ENCODE data around the gene FBXO21.
"Not testable (repeated sequence)": the region's sequence is repeated elsewhere in the genome, so short reads cannot be mapped to it uniquely, and the experiment has no call there.

Gene FBXO21, protein sequence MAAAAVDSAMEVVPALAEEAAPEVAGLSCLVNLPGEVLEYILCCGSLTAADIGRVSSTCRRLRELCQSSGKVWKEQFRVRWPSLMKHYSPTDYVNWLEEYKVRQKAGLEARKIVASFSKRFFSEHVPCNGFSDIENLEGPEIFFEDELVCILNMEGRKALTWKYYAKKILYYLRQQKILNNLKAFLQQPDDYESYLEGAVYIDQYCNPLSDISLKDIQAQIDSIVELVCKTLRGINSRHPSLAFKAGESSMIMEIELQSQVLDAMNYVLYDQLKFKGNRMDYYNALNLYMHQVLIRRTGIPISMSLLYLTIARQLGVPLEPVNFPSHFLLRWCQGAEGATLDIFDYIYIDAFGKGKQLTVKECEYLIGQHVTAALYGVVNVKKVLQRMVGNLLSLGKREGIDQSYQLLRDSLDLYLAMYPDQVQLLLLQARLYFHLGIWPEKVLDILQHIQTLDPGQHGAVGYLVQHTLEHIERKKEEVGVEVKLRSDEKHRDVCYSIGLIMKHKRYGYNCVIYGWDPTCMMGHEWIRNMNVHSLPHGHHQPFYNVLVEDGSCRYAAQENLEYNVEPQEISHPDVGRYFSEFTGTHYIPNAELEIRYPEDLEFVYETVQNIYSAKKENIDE

DNA sequence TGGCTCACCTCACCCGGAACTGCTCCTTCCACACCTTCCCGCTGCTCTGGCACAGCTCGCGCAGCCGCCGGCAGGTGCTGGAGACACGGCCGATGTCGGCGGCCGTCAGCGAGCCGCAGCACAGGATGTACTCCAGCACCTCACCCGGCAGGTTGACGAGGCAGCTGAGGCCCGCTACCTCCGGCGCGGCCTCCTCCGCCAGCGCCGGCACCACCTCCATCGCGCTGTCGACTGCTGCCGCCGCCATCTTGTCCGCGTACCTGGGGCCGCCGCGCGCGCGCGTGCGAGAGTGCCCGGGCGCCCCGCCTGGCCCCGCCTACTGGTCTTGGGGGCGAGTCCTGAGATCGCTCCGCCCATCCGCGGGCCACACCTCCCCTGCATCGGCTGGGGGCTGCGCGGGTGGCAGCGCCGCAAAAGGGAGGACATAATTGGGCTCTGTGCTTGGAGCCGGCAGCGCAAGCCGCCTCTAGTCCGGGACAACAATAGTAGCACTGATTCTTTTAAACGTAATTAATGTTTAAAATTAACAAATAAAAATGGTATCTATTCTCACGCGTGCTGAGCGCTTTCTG, at the start of gene FBXO21:
Gene FBXO21 (minus strand): TSS at position 261 of the 572 bp plus-strand sequence. CDS start 14 bp downstream, at position 247.
- DNase-seq (ENCODE audit: low spot score) = peak; percentile 92

DNA sequence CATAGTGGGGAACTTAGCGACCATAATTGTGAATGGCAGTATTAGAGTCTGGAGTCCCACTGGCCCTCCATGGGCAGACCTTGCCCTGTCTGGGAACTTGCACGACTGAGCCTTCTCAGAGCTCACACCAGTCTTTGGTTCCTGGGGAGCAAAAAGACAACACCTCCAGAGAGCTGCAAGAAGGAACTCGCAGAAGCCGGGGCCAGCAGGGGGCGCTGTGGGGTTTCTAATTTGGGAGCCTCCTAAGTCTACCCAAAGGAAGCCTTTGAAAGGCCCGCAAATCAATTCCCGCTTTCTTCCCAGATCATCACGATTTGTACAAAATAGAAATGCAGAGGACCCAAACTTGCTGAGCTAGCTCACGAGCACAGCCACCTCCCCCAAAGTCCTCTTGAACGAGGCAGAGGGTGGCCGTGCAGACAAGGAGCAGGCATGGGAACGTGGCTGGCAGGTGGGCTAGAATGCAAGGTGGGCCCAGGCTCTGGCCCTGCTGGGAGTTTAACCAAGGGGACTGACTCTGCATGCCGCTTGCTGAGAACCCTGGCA, 46.3 kb upstream of the FBXO21 start:
- peak; percentile 70 for DNase-seq (ENCODE audit: low spot score)

DNA sequence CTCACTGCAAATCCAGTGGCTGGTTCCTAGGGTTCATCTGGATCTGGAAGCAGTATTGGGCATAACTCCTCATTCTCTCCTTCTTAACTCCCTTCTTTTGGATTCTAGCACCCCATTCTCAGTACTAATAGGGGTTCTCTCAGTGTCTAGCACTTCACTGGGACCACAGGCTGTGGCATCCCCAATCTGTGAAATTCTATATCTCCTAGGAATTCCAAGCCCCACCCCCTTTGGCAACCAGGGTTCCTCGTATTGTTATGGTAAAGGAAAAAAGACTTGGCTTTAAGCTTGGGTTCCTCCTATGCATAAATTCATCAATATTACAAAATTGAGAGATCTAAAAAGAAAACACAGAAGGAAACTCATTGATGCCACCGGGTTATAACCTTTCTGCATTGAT, 45.0 kb upstream of the FBXO21 start:
- DNase-seq (ENCODE audit: low spot score) = no peak

DNA sequence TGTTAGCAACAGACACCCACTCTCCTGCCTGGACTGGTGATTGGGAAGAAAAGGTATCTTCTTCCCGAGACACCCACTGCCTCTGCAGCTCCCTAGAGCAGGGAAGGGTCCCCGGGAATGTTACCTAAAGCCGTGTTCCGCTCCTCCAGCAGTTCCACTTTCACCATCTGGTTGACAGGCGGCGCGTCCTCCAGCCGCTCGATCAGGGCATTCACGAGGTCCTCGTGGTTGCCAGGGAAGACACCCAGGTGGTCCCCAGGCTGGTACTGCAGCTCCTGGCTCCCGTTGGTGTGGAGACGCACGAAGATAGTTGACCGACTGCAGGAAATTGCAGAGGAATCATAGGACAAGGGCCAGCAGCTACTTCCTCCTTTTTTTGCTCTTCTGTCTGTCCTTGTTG, 44.2 kb upstream of the FBXO21 start:
- DNase-seq (ENCODE audit: low spot score) = no peak

DNA sequence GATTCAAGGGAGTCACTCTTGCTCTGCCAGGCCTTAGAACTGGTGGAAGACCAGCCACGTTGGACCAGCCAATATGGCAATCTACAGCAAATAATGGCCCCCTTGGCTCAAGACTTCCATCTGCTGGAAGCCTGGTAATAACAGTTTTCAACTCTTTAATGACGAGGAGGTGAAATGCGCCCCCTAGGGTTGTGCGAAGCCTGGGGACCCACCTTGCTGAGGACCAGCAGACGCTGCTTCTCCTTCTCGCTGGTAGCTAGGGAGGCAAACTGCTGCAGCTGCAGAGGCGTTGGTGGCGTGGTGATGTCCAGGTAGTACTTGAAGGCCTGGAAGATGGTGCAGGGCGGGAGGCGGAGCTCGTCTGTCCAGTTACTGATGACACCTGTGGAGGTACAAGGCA, 41.5 kb upstream of the FBXO21 start:
- DNase-seq (ENCODE audit: low spot score) = no peak

GRCh38 chr12:117228239-117228638, 38.0 kb upstream of the FBXO21 start:
- no peak for DNase-seq (ENCODE audit: low spot score)

GRCh38 chr12:117227000-117227653, 36.9 kb upstream of the FBXO21 start:
- no peak for DNase-seq (ENCODE audit: low spot score)

GRCh38 chr12:117226505-117226904, 36.2 kb upstream of the FBXO21 start:
- DNase-seq (ENCODE audit: low spot score) = no peak

- no peak for DNase-seq (ENCODE audit: low spot score)
These were observed 34.9 kb upstream of the FBXO21 start for GRCh38 chr12:117225179-117225578.

DNA sequence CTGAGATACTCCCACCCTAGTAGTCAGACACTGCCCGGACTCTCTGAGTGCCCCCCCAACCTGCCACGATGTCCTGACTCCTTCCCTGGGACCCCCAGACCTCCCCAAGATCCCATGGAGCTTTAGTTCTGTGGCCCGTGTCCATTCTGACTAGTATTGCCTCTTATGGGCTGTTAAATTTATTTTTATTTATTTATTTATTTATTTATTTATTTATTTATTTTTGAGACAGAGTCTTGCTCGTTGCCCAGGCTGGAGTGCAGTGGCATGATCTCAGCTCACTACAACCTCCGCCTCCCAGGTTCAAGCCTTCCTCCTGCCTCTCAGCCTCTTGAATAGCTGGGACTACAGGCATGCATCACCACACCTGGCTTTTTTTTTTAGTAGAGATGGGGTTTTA, 30.7 kb upstream of the FBXO21 start:
- not testable (repeated sequence) for DNase-seq (ENCODE audit: low spot score)

- DNase-seq (ENCODE audit: low spot score) = no peak
These were observed 27.9 kb upstream of the FBXO21 start for GRCh38 chr12:117218149-117218548.

DNA sequence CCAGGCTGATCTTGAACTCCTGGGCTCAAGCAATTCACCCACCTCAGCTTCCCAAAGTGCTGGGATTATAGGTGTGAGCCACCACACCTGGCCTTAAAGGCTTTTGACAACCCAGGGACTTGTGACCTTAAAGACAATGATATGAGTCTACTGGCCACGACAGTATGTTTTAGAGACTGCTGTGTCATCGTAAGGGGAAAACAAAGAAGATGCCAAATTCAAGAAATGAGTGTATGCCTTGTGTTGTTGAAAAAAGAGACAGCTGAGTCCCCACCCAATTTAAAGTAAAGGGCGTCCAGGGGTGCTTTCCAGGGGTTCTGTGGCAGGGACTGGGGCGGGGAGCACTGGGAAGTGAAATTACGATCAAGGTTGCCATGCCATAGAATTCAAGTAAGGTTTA, 26.4 kb upstream of the FBXO21 start:
- DNase-seq (ENCODE audit: low spot score) = no peak

DNA sequence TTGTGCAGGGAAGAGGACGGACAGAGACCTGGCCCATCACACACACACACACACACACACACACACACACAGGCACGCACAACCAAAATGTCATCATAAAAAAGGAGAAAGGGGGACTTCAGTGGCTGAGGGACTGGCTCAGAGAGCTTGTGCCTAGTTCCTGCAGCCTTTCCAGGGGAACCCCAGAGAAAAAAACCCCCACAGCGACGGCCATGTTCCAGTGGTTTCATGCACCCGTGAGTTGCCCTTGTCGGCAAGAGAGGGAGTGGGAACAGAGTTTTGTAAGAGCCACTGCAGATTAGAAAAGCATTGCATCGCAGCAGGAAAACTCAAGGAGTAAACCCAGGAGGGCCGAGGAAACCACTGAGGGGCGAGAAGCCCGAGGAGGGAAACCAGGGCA, 24.5 kb upstream of the FBXO21 start:
- DNase-seq (ENCODE audit: low spot score) = no peak

DNA sequence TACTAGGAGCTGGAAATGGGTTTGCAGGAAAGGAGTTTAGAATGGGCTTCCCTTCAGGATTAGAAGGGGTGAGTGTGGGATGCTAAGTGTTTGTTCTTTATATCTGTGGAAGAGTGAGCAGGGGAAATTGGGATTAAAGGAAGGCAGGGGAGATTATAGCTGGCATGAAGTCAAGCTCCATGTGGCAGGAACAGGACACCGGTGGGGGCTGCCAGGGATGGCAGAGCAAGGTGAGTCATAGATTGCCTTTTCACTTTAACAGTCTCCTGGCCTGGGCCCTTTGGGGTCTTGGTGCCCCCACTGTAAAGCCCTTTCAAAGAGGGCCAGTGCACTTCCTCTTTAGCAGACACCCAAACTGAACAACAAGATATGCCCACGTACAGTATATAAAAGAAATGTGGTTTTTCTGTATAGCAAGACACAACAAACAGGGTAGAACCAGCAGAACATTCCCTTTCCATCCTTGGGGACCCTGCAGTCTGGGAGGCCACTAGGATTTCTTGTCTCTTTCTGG, 23.1 kb upstream of the FBXO21 start:
- DNase-seq (ENCODE audit: low spot score) = no peak

DNA sequence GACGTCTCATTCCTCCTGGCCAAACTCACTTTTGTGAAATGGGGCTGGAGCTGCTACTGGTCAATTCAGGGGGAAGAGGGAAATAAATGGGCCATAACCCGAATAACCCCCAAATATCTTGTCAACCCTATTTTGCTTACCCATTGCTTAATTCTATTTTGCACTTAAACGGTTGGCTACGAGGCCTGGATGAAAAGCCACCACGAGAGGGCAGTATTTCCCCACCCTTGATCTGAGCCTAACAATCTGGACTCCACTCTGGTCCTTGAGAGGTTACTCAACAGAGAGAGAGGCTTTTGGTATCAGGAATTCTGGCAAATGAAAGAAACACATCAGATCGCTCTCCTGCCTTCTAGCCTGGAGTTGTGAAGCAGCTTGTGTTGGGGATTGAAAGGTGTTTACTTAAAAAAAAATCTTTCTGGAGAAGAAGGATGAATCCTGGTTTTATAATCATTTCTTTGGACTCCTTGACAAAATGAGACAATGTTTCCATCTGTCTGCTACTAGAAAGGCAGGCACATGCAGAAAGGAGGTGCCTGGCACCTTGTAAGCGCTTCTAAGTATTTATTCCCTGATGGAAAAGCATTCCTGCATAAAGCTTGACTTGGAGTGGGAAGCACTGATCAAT, 22.4 kb upstream of the FBXO21 start:
- peak; percentile 64 for DNase-seq (ENCODE audit: low spot score)

- DNase-seq (ENCODE audit: low spot score) = no peak
These were observed 20.1 kb upstream of the FBXO21 start for GRCh38 chr12:117210266-117210918.

DNA sequence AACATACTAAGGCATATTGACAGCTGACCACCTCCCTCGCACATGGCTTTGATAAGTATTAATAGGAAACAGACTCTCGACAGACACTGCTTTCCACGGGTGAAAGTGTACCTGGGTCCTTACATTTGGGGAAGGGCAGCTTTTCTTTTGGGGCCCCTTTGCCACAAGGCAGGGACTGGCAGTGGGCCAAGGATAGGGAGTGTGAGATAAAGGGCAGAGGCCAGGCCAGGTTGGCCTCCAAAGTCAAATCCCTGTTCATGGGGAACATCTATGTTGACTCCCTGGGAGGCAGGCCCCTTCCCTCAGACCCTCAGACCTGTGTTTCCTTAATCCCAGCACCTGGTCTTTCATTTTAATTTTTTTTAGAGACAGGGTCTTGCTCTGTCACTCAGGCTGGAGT, 19.4 kb upstream of the FBXO21 start:
- DNase-seq (ENCODE audit: low spot score) = no peak

GRCh38 chr12:117208811-117209455, 18.7 kb upstream of the FBXO21 start:
- no peak for DNase-seq (ENCODE audit: low spot score)

DNA sequence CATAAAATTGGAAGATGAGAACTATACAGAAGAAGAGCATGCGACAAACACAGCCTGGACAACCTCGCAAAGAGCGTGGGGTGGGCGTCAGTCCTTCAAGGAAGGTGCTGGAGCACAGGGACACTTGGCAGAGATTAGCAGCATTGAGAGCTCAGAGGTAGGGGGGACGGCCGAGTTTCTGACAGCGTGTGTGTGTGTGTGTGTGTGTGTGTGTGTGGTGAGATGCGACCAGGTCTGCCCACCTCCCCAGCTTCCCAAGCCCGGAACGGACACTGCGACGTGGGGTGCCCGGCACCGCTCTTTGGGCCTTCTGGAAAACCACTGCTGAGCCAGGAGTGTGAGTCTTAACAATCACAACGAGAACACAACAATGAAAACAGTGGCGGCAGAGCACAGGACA, 17.9 kb upstream of the FBXO21 start:
- DNase-seq (ENCODE audit: low spot score) = no peak

DNA sequence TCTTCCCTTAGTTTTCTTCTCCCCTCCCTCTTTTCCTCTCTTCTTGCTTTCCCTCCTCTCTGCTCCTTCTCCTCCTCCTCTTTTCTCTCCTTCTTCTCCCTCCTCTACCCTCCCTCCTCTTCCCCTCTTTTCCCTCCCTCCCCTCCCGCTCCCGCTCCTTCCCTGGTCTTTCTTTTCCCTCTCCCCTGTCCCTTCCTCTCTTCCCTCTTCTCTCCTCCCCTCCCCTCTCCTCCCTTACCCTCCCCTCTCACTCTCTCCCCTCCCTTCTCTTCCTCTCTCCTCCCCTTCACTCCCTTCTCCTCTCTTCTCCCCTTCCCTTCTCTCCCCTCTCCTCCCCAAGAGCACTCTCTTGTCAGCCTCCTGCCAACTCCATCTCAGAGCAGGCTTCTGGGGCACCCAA, 17.4 kb upstream of the FBXO21 start:
- DNase-seq (ENCODE audit: low spot score) = no peak

GRCh38 chr12:117202556-117202955, 12.3 kb upstream of the FBXO21 start:
- DNase-seq (ENCODE audit: low spot score) = no peak
